HepG2 (cell line): ENCODE data around the gene ZKSCAN5.

Experiments used
- IRX3 ChIP-seq: sonication (generic); formaldehyde crosslinking; IDR thresholded peaks from 2 replicates; pipeline ENCODE4 v1.8.1; 2023; ENCODE audit warnings: mild to moderate bottlenecking, low read depth, missing genetic modification reagents, borderline replicate concordance
- THYN1 ChIP-seq: sonication (generic); formaldehyde crosslinking; IDR thresholded peaks from 2 replicates; pipeline ENCODE4 v1.8.1; 2023; ENCODE audit warnings: low read depth, mild to moderate bottlenecking, moderate library complexity, missing genetic modification reagents, borderline replicate concordance
- TF ChIP-seq, protein P1 (sequence below): sonication (generic); formaldehyde crosslinking; IDR thresholded peaks from 2 replicates; pipeline ENCODE4 v1.5.1; 2020; ENCODE audit warnings: mild to moderate bottlenecking, missing genetic modification reagents, moderate library complexity

DNA sequence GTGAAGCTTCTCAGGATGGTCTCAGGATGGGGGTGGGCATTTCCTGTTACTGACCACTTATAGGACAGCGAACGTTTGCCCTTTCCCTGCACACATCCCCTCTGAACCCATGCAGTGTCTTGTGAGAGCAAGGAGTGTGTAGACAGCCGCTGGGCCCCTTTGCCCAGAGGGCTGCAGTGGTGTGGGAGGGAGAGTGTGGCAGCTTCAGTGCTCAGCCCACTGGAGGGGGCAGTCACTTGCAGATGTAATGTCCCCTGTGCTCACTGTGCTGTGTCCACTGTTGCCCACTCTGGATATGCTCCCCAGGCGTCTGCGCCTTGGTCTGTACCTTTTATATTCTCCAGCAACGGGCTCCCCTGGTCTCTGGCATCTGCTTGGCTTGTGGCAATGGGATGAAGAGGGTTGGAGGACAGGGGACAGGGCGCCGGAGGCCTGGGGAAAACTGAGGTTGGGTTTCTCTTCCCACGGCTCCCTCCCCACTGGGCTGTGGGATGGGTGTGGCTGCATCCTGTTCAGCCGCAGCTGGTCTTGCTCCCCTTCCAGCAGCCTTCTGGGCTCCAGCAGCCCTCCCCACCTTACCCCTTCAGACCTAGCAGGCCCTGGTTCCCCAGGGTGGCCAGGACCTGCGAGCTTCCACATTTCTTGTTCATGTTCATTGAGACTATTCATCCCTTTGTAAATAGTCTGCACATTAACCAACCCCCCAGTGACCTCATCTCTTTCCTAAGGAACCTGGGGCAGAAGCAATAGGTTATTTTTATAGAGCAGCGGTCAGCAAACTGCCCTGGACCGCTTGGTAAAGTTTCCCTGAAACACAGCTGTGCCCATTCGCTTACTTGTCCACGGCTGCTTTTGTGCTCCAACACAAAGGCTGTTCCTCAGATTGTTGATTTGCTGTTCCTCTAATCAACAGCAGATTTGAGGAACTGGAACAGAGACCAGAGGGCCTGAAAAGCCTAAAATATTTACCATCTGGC, 25.7 kb upstream of the ZKSCAN5 start:
- TF ChIP-seq IRX3 (CRISPR knock-in tag) (no peak), THYN1 (CRISPR knock-in tag) (no peak)
- TF ChIP-seq, protein P1, sequence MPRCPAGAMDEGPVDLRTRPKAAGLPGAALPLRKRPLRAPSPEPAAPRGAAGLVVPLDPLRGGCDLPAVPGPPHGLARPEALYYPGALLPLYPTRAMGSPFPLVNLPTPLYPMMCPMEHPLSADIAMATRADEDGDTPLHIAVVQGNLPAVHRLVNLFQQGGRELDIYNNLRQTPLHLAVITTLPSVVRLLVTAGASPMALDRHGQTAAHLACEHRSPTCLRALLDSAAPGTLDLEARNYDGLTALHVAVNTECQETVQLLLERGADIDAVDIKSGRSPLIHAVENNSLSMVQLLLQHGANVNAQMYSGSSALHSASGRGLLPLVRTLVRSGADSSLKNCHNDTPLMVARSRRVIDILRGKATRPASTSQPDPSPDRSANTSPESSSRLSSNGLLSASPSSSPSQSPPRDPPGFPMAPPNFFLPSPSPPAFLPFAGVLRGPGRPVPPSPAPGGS (CRISPR knock-in tag): no peak
